ENCODE measurements around the gene MMRN1. TPM values are rescaled to one million over a fixed set of nuclear protein-coding genes. Genes with fewer than 3 reads are reported as not detected.

Gene MMRN1, protein sequence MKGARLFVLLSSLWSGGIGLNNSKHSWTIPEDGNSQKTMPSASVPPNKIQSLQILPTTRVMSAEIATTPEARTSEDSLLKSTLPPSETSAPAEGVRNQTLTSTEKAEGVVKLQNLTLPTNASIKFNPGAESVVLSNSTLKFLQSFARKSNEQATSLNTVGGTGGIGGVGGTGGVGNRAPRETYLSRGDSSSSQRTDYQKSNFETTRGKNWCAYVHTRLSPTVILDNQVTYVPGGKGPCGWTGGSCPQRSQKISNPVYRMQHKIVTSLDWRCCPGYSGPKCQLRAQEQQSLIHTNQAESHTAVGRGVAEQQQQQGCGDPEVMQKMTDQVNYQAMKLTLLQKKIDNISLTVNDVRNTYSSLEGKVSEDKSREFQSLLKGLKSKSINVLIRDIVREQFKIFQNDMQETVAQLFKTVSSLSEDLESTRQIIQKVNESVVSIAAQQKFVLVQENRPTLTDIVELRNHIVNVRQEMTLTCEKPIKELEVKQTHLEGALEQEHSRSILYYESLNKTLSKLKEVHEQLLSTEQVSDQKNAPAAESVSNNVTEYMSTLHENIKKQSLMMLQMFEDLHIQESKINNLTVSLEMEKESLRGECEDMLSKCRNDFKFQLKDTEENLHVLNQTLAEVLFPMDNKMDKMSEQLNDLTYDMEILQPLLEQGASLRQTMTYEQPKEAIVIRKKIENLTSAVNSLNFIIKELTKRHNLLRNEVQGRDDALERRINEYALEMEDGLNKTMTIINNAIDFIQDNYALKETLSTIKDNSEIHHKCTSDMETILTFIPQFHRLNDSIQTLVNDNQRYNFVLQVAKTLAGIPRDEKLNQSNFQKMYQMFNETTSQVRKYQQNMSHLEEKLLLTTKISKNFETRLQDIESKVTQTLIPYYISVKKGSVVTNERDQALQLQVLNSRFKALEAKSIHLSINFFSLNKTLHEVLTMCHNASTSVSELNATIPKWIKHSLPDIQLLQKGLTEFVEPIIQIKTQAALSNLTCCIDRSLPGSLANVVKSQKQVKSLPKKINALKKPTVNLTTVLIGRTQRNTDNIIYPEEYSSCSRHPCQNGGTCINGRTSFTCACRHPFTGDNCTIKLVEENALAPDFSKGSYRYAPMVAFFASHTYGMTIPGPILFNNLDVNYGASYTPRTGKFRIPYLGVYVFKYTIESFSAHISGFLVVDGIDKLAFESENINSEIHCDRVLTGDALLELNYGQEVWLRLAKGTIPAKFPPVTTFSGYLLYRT
- 0.13 and 0.24 TPM in 2 replicates for total RNA-seq

GRCh38 chr4:89894649-89895550 is at the start of gene MMRN1:
MMRN1 (plus strand) TSS chr4:89894854; CDS start chr4:89894972, 118 bp downstream.

Other genes with a start within 250 kb of the MMRN1 start
- gene SNCA, start 57.7 kb upstream of the MMRN1 start, total RNA-seq, result 21.2 and 27.5 TPM in 2 replicates
- gene CCSER1, start 232.5 kb downstream of the MMRN1 start, total RNA-seq, result under 0.01 TPM in 1 of 2 replicates, not detected in the other

Measured in epithelial cell of alveolus of lung (primary cell).